GM23248 (cell line): ENCODE measurements around the gene CDKN2AIP.

Experiments
- EZH2 ChIP-seq: fragments of 200-600 bp; sonication (generic); IDR thresholded peaks from 2 replicates; pipeline ENCODE4 v1.6.1; 2018; ENCODE audit warnings: antibody characterized with exemption, mild to moderate bottlenecking; ENCODE audit not compliant: insufficient read depth, poor library complexity, severe bottlenecking
- EZH2phosphoT487 ChIP-seq: fragments of 200-600 bp; sonication (generic); IDR thresholded peaks from 2 replicates; pipeline ENCODE4 v1.6.1; 2018; ENCODE audit warnings: antibody characterized with exemption, moderate library complexity, mild to moderate bottlenecking, low read depth; ENCODE audit not compliant: insufficient read depth

DNA sequence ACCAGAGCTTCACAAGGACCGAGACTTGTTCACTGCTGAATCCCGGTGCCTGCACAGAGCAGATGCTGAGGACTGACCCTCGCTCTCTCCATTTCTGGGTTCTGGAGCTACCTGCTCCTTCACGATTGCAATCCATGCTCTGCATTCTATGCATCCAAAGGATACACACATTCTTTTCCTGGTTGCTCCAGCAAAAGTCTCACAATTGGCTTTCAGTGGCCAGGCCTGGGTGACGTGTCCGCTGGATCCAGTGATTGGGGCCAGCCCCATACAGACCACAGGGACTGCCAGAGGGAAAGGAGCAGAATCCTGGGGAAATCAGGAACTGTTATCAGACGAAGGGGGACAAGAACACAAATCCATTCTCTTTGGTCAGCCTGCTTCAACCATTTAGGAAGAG is 14.9 kb upstream of the CDKN2AIP start:
- TF ChIP-seq EZH2phosphoT487 (no peak), EZH2 (no peak)
